ENCODE measurements around the gene PLEKHG4B. TPM values are rescaled to one million over a fixed set of nuclear protein-coding genes. Genes with fewer than 3 reads are reported as not detected.
"Not testable (repeated sequence)": the region's sequence is repeated elsewhere in the genome, so short reads cannot be mapped to it uniquely, and the experiment has no call there.

The PLEKHG4B gene
- total RNA-seq, 4 donors from 2014 or later, result 5.5 to 10.9 (median 7.1) TPM

GRCh38 chr5:234450-234849, 142.5 kb downstream of the PLEKHG4B start:
- WGBS, 2 donors, result 93 to 95% methylated on average over 8 of the region's 8 CpGs
- no peak for DNase-seq
- TF ChIP-seq POLR2A (IDR thresholded peaks at IDR 0.05) (no peak), CTCF (IDR thresholded peaks at IDR 0.05) (no peak)
- Histone ChIP-seq H3K9me3 (no peaks in the 10 kb centered on the region), H3K27ac (no peak overlapping the region), H3K4me1 (no peaks in the 10 kb centered on the region), H3K4me3 (replicated peaks in 1 of 3) (no peak overlapping the region), H3K36me3 (peaks cover 21 to 64% of the 10 kb centered on the region in 2 donors), H3K27me3 (no peaks in the 10 kb centered on the region)
- intact Hi-C loops (cut with DNase I), result no loop called here

- not testable (repeated sequence) for H3K4me3 ChIP-seq (replicated peaks in 1 of 3)
These were observed 143.6 kb downstream of the PLEKHG4B start for GRCh38 chr5:235527-235926.

GRCh38 chr5:237931-238330, 146.0 kb downstream of the PLEKHG4B start:
- 98 to 100% methylated on average over 8 of the region's 8 CpGs for WGBS, 2 donors

More at GRCh38 chr5:235527-235926, 143.6 kb downstream of the PLEKHG4B start:
- H3K4me1 ChIP-seq; H3K9me3 ChIP-seq; DNase-seq; H3K27ac ChIP-seq; intact Hi-C loops (cut with DNase I); H3K27me3 ChIP-seq: not testable (repeated sequence)
- 94 to 96% methylated on average over 5 to 6 of the region's 9 CpGs for WGBS, 2 donors
- peaks cover 18 to 58% of the 10 kb centered on the region in 2 donors for H3K36me3 ChIP-seq

More at GRCh38 chr5:237931-238330, 146.0 kb downstream of the PLEKHG4B start:
- H3K27me3 ChIP-seq; H3K27ac ChIP-seq; intact Hi-C loops (cut with DNase I); H3K4me3 ChIP-seq (replicated peaks in 1 of 3); H3K4me1 ChIP-seq; H3K9me3 ChIP-seq; DNase-seq: not testable (repeated sequence)
- H3K36me3 ChIP-seq, result peaks cover 40 to 65% of the 10 kb centered on the region in 2 donors

Small RNA genes lying within 50 kb of the gene (small RNA-seq; reads per million reads assigned to genes)
- not detected for gene RF00019

Other genes with a start within 250 kb of the PLEKHG4B start
- gene LRRC14B, start 99.3 kb downstream of the PLEKHG4B start, total RNA-seq, result not detected
- gene CCDC127, start 126.0 kb downstream of the PLEKHG4B start, total RNA-seq, result 1 to 10 TPM; 4.4 to 5.2 (median 4.8) TPM
- 100 to 1,000 TPM in 1 of 4 donors, 10 to 100 TPM in 3; 86.9 to 102 (median 92.2) TPM for gene SDHA, start 126.2 kb downstream of the PLEKHG4B start, total RNA-seq
- gene PDCD6, start 179.5 kb downstream of the PLEKHG4B start, total RNA-seq, result 100 to 1,000 TPM; 111 to 134 (median 124) TPM
- 1 to 10 TPM in 3 of 4 donors, under 1 TPM in 1; 0.88 to 2.1 (median 1.3) TPM for gene AHRR, start 229.5 kb downstream of the PLEKHG4B start, total RNA-seq

Measured in thyroid gland (tissue), 4 donors.